NK-92 (cell line): ENCODE results near the gene PNPLA7.
"Not testable (repeated sequence)": the region's sequence is repeated elsewhere in the genome, so short reads cannot be mapped to it uniquely, and the experiment has no call there.

Experiments used
- DNase-seq: peaks from one replicate; lab custom pipeline; 2025; ENCODE audit not compliant: unreplicated experiment; lab: John Stamatoyannopoulos, UW

The PNPLA7 gene

DNA sequence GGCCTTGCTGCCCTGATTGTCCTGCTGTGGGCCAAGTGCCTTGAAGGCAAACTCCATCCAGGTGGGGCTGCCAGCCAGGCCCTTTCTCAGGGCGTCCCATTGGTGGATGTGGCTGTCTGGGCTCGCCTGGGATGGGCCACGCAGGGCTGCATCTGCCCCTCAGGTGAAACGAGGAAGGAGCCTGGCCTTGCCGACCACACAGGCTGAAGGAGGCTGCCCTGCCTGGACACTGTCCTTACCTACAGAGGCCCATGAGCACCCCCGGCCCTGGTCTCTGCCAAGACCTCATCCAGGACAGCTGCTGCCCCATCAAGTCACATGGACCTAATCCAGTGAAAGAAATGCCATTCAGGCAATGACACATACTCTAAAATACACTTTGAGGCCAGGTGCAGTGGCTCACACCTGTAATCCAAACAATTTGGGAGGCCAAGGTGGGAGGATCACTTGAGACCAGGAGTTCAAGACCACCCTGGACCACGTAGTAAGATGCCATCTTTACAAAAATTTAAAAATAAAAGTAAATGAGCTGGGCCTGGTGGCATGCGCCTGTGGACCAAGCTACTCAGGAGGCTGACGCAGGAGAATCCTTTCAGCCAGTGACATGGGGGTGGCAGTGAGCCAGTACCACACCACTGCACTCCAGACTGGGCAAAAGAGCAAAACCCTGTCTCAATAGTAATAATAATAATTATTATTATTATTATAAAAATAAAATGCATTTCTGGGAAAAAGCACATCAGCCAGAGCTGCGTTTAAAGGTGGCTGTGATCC lies 33.9 kb downstream of the PNPLA7 start:
- DNase-seq = no peak

DNA sequence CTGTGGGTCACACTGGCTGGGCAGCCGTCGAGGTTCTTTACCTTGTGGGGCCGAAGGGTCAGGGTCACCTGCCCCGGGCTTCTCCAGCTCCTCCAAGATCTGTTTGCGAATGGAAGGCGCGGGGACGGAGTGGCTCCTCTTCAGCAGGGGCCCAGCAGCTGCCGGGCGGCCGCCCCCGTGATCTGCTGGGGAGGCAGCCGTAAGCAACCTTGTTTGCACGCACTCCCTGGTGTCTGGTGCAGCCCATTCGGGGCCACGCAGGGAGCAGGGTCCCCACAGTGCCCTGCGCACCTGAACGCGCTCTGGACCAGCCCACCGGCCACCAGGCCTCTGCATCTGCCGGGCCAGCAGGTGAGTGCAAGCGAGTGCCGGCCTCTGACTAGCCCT lies 34.9 kb downstream of the PNPLA7 start:
- no peak for DNase-seq

DNA sequence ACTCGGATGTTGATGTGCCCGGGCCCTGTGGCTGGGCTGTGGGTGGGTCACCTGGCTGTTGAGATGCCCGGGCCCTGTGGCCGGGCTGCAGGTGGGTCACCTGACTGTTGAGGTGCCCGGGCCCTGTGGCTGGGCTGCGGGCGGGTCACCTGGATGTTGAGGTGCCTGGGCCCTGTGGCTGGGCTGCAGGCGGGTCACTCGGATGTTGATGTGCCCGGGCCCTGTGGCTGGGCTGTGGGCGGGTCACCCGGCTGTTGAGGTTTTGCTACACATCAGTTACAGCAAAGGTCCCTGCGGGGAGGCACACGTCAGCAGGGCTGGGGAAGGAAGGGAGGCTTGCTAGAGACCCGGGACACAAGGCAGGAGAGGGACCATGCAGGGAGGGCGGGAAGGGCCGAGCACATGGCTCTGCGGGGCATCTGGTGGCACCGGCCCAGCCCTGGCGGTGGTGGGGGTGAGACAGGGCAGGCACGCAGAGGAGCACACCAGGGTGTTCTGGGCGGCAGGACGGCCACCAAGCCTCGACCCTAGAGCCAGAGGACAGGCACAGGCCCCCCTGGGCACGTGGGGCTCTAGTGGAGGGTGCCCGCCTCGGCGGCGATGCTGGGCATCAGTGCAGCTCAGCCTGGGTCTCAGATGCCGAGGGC lies 35.4 kb downstream of the PNPLA7 start:
- no peak for DNase-seq

DNA sequence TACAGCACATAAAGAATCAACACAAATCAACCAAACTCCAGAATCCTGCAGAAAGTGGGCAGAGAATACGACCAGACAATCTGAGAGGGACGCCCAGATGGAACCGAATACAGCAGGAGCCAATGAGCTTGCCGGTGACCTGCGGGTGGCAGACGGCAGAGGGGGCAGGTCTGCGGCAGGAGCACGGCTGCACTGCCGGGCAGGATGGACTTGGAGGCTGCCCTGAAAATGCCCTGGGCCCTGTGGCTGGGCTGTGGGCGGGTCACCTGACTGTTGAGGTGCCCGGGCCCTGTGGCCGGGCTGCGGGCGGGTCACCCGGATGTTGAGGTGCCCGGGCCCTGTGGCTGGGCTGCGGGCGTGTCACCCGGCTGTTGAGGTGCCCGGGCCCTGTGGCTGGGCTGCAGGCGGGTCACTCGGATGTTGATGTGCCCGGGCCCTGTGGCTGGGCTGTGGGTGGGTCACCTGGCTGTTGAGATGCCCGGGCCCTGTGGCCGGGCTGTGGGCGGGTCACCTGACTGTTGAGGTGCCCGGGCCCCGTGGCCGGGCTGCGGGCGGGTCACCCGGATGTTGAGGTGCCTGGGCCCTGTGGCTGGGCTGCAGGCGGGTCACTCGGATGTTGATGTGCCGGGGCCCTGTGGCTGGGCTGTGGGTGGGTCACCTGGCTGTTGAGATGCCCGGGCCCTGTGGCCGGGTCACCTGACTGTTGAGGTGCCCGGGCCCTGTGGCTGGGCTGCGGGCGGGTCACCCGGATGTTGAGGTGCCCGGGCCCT lies 36.2 kb downstream of the PNPLA7 start:
- not testable (repeated sequence) for DNase-seq

DNA sequence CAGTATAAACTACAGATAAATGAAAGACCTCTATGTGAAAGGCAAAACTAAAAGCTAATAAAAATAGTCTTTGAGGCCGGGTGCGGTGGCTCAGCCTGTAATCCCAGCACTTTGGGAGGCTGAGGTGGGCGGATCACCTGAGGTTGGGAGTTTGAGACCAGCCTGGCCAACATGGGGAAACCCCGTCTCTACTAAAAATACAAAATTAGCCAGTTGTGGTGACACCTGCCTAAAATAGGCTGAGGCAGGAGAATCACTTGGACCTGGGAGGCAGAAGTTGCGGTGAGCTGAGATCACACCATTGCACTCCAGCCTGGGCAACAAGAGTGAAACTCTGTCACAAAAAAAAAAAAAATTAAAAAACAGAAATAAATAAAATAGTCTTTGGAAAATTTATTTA lies 37.1 kb downstream of the PNPLA7 start:
- not testable (repeated sequence) for DNase-seq

DNA sequence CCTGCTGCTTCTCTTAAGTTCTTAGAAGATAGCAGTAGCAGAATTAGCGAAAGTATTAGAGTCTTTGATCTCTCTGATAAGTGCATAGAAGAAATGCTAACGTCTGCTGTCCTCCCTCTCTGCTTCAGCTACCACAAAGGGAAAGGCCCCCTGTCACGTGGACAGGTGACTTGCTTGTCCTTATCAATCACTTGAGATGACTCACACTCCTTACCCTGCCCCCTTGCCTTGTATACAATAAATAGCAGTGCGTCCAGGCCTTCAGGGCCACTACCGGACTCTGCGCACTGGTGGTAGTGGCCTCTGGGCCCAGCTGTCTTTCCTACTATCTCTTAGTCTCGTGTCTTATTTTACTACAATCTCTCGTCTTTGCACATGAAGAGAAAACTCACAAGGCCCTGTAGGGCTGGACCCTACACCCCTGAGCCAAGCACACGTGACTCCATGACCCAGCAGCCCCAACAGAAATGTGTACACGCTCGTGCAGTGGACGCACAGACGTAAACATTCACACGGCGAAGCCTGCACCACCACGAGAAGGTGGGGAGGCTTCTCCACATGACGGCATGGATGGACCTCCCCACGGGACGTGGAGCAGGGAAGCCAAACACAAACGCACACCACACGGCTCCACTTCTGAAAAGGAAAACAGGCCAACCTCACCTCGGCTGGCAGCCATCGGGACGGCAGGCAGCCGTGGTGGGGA lies 38.3 kb downstream of the PNPLA7 start:
- DNase-seq = no peak

DNA sequence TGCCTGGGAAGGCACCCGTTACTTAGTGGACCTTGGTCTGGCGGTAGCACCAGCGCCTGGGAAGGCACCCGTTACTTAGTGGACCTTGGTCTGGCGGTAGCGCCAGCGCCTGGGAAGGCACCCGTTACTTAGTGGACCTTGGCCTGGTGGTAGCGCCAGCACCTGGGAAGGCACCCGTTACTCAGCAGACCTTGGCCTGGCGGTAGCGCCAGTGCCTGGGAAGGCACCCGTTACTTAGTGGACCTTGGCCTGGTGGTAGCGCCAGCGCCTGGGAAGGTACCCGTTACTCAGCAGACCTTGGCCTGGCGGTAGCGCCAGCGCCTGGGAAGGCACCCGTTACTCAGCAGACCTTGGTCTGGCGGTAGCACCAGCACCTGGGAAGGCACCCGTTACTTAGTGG lies 39.1 kb downstream of the PNPLA7 start:
- DNase-seq = not testable (repeated sequence)

DNA sequence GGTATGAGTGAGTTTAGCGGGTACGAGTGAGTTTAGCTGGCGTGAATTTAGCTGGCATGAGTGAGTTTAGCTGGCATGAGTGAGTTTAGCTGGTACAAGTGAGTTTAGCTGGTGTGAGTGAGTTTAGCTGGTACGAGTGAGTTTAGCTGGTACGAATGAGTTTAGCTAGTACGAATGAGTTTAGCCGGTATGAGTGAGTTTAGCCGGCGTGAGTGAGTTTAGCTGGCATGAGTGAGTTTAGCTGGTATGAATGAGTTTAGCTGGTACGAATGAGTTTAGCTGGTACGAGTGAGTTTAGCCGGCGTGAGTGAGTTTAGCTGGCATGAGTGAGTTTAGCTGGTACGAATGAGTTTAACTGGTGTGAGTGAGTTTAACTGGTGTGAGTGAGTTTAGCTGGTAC lies 41.0 kb downstream of the PNPLA7 start:
- no peak for DNase-seq

DNA sequence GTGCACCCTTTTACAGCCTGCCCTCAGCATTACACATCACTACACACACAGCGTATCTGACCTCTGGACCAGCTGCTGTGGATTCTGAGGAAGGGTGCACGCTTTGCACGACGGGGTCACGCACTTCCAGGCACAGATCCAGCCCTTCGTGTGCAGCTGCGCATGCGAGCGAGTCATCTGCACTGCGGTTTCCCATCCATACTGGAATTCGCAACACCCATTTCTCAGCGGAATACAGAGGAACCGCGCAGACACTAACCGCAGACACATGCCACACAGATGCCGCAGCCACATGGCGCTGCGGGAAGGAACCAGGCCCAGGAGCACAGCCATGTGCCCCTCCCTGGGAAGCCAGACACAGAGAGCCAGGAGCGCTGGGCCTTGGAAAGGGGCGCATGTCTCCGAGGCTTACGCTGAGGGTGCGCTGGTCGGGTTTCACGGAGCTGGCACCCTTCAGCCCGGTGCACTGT lies 43.5 kb downstream of the PNPLA7 start:
- no peak for DNase-seq

DNA sequence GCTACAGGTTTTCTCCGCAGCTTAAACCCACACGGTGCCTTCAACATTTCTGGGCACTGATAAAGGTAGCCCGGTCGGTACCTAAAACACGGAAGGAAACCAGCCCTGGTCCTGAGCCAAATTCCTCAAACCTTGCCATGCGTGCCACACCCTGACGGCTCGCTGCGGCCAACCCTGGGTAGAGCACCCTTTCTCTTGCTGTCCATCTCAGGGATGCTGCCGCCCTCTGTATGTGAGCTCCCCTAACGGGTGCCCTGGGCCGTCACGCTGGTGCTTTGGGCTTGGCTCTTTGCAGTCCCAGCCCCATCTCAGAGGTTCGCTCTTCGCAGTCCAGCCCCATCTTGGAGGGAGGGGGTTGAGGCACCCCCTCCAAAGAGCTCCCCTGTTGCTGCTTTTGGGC lies 43.9 kb downstream of the PNPLA7 start:
- no peak for DNase-seq

DNA sequence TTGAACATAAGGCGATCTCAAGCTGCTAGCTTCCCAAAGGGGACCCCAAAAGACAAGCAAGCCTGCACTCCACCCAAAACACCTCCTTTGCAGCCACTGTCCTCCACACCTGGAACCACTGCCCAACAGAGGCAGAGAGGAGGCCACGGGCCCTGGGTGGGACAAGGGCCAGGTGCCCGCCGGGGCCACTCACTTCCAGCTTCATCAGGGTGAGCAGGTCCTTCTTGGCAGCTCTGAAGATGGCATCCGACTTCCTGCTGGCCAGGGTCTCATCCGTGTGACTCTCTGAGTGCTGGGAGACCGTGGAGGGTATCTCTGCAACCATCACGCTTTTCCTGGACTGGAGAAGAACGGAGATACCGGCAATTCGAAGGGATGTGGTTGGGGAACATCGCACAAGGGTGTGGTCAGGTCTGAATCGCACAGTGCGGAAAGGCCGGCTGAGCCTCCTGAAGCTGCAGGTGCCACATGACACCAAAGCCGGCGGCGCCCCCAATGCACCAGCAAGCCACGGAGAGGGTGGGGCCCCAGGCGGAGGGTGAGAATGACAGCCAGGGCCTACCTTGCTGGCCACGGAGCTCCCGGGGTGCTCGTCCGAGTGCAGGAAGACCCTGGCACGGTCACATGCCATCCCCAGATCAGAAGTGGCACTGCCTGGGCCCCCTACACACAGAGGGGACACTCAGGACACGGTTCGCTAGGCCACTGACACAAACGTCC lies 44.6 kb downstream of the PNPLA7 start:
- no peak for DNase-seq

DNA sequence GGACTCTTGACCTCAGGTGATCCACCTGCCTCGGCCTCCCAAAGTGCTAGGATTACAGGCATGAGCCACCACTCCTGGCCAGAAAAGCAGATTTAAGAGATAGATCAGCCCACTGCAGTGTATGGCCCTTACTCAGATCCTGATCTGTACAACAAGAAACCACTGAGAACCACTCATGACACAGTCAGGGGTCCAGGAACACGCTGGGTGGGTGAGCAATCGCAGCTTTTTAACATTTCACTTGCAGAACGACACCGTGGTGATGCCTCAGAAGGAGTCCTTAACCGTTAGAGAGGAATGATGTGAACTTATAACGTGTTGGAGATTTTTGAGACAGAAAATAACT lies 45.8 kb downstream of the PNPLA7 start:
- DNase-seq = no peak

DNA sequence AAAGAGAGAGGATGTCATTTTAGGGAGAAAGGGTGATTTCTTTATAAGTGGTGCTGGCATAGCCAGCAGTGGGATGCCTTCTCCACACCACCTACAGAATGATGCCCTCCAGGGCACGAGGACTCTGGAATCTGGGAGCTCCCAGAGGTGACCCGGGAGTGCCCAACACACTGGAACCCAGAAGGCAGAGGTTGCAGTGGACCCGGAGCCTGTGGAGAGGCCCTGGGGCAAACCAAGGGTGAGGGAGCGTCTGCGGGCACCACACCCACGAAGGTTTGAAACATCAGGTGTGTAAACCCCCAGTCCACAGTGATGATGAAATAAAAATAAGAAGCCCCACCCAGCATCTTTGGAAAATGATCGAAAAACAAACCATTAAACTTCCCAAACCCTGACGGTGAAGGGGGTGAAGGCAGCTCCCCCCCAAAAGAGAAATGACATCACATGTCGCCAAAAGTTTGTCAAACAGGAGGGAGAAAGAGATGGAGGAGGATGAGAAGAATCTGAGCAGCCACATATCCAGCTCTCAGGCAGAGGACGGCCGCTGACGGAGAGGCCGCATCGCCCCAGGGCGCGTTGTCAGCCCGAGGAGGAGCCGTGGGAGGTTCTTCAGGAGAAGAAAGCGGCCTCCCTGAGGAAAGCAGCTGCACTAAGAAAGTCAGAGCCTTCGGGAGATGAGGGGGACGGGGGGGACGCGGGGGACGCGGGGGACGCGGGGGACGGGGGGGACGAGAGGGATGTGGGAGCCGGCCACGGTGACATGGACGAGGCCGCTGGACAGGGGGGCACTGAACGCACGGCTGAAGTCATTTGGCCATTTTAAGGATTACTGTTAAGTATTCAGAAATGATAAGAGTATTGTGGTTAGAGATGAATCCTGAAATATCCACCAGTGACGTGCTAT lies 47.9 kb downstream of the PNPLA7 start:
- DNase-seq = no peak

DNA sequence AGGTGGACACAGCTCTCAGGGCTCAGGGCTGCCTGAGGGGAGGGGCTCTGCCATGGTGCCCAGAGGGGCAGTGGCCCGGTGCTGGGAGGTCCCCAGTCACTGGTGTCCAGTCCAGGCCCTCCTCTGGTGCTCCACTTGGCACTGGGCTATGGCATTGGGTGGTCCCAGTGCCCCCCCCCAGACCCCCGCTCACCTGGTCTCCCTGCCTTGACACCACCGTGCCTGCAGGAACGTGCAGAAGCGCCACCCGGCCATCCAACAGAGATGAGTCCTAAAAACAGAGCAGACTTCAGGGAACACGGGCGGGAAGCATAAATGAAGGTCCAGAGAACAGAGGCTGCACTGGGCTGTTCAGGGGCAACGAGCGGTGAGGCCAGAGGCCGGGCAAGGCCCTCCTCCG lies 48.7 kb downstream of the PNPLA7 start:
- DNase-seq = no peak

DNA sequence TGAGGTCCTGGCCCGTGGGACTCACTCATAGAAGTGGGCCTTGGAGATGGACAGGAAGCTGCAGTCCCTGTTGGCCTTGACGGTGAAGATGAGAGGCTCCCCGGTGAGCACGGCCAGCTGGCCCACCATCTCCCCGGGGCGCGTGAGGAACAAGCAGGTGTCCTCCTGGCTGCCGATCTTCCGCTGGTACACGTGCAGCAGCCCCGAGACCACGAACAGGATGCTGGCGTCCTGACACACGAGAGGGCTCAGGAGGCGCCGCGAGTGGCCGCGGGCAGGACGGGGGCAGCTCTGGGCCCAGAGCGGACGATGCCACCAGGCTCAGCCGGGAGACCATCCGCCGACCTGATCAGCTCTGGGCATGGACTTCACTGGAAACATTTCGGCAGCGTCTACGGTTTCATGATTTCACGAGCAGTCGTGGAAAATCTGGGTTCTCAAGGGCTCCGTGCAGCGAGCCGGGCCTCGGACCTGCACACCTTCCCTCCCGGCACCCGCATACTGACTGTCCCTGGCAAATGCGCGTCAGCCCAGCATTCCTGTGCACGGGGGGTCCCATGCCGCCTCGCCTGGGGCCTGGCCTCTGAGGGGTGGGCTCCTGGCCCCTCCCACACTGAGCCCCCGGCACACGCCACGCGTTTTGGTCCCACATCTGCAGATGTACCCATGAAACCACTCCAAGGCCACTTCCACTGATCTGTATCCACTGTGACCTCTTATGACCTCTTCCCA lies 49.4 kb downstream of the PNPLA7 start:
- no peak for DNase-seq

DNA sequence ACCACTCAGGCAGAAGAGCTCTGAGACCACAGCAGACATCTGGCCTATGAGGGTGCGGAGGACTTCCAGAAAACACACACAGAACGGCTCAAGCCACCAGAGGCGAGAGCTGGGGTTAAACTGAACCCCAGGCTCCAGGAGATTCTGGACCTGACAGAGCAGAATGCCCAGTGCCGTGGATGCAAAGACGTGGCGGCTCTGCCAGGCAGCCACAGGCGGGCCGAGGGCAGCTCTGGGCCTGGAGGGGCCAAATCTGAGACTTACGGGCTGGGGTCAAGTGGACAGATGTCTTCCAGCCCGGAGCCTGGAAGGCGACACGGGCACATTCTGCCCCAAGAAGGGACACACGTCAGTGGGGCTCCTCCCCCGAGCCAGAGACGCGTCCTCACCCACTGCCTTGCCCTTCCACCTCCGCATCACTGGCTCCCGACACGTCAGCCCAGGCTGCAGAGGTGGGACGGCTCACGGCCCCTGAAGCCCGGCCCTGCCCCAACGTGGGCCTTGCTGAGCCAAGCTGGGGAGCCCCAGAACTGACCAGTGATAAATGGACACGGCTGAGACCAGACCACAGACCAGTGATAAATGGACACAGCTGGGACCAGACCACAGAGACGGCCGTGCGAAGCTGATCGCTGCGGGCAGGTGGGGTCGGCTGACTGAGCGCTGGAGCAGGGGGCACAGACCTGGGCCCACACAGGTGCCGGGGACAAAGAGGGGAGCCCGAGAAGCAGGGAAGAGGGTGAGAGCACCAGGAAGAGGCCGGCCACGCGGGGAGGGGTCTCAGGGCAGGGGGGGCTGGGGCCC lies 50.1 kb downstream of the PNPLA7 start:
- DNase-seq = no peak

DNA sequence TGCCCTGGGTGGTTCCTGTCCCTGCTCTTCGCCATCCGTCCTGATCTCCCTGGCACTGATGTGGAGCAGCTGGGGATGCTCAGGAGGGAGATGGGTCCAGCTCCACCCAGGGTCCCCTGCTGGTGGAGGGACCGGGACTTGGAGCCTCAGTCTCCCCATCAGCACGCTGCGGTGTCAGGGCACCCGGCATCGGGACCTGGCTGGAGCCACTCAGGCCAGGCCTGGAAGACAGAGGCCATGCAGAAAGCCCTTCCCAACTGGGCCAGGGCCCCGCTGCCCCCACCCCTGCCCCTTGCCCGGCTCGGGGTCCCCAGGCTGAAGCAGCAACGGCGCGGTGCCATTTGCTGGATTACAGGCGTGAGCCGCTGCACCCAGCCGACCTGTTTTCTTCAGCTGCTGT lies 50.8 kb downstream of the PNPLA7 start:
- no peak for DNase-seq

DNA sequence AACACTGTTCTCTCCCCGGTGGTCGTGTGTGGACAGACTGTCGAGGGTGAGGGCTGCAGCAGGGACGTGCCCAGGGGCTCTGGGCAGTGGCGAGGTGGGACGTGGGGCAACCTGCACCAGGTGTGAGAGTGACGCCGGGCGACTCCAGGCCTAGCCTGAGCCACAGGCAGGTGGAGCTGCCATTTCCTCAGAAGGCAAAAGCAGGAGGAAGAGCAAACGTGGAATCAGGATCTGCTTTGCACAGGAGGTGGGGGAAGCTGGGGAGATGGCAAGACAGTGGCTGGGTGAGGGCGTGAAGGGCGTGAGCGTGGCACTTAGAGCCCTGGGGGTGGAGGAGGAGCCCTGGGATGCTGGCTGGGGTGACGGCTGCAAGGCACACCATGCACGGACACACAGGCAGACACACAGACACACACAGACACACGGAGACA lies 51.5 kb downstream of the PNPLA7 start:
- no peak for DNase-seq
